Cardiac muscle cell (in vitro differentiated cells and primary cell): ENCODE measurements around the gene CRADD. TPM values are rescaled to one million over a fixed set of nuclear protein-coding genes. Genes with fewer than 3 reads are reported as not detected.
A peak's percentile ranks its signal among the peaks of the same experiment; 100 is the strongest.
"Not testable (repeated sequence)": the region's sequence is repeated elsewhere in the genome, so short reads cannot be mapped to it uniquely, and the experiment has no call there.

ENCODE experiments used
- DNase-seq, 2 donors: peaks; one replicate each; pipeline versions ENCODE4 v3.0.0 to v3.0.0-alpha.2; 2010 to 2017; ENCODE audit warnings: low read depth in 1 of 2, low spot score in 1 of 2
- H3K27ac ChIP-seq: fragments of 200-600 bp; sonication (generic); 2 replicates; pipeline ENCODE4 v1.5.1; 2016
- H3K27me3 ChIP-seq: fragments of 200-600 bp; sonication (generic); 2 replicates; pipeline ENCODE4 v1.6.0; 2016; ENCODE audit warnings: control low read depth
- H3K36me3 ChIP-seq: fragments of 200-600 bp; sonication (generic); 2 replicates; pipeline ENCODE4 v1.5.1; 2016; ENCODE audit warnings: control low read depth
- H3K4me1 ChIP-seq: fragments of 200-600 bp; sonication (generic); 2 replicates; pipeline ENCODE4 v1.8.1; 2017; ENCODE audit warnings: low read depth, mild to moderate bottlenecking, mixed run types
- H3K4me3 ChIP-seq: fragments of 200-600 bp; sonication (generic); 2 replicates; pipeline ENCODE4 v1.5.1; 2016; ENCODE audit warnings: mild to moderate bottlenecking
- H3K9me3 ChIP-seq: fragments of 200-600 bp; sonication (generic); 2 replicates; pipeline ENCODE4 v1.5.1; 2017; ENCODE audit warnings: low read depth, mild to moderate bottlenecking, control low read depth
- polyA plus RNA-seq: library from polyadenylated mRNA; unstranded; fragments of >200 nt; fragmentation: Nextera tagmentation; extraction: Ambion mirVana; gene quantifications from 2 replicates; pipeline ENCODE4 v1.2.1, GENCODE V29; 2016
- total RNA-seq: library from RNA; depleted of rRNA; stranded (reverse); fragments of >200 nt; gene quantifications from 2 replicates; pipeline ENCODE4 v1.2.3, GENCODE V29; 2016
- TF ChIP-seq, protein P1 (sequence below): IDR thresholded peaks from 2 replicates; pipeline ENCODE4 v1.5.1; 2012; ENCODE audit warnings: low read depth, mild to moderate bottlenecking, low read length

CRADD gene
- total and polyA plus RNA-seq, 2 experiments from 2014 or later: 13.8 to 37.9 TPM

DNA sequence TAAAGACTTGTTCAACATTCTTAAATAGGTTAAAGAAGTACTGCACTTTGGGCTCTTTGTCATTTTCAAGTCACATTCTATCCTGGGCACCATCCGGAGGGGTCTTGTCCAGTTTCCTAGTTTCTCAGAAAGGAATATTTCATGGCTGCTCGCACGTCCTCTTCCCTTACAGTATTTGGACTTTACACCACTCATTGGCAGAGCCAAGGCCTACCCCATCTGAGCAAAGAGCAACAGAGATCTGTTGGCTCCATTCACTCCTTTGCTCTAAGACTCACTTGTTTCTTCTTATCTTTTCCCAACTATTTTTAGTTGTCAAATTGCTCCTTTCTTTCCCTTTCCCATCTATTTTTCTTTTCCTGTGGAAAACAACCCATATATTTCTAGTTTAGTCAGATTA lies 118.2 kb downstream of the CRADD start:
- H3K4me3 ChIP-seq: no peak overlapping the region
- TF ChIP-seq, protein P1, sequence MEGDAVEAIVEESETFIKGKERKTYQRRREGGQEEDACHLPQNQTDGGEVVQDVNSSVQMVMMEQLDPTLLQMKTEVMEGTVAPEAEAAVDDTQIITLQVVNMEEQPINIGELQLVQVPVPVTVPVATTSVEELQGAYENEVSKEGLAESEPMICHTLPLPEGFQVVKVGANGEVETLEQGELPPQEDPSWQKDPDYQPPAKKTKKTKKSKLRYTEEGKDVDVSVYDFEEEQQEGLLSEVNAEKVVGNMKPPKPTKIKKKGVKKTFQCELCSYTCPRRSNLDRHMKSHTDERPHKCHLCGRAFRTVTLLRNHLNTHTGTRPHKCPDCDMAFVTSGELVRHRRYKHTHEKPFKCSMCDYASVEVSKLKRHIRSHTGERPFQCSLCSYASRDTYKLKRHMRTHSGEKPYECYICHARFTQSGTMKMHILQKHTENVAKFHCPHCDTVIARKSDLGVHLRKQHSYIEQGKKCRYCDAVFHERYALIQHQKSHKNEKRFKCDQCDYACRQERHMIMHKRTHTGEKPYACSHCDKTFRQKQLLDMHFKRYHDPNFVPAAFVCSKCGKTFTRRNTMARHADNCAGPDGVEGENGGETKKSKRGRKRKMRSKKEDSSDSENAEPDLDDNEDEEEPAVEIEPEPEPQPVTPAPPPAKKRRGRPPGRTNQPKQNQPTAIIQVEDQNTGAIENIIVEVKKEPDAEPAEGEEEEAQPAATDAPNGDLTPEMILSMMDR: no peak
- no peaks in the 10 kb centered on the region for H3K9me3 ChIP-seq
- no peak for DNase-seq
- H3K4me1 ChIP-seq: peaks cover 5% of the 10 kb centered on the region
- H3K27ac ChIP-seq: no peak overlapping the region
- no peaks in the 10 kb centered on the region for H3K27me3 ChIP-seq
- H3K36me3 ChIP-seq: no peaks in the 10 kb centered on the region

DNA sequence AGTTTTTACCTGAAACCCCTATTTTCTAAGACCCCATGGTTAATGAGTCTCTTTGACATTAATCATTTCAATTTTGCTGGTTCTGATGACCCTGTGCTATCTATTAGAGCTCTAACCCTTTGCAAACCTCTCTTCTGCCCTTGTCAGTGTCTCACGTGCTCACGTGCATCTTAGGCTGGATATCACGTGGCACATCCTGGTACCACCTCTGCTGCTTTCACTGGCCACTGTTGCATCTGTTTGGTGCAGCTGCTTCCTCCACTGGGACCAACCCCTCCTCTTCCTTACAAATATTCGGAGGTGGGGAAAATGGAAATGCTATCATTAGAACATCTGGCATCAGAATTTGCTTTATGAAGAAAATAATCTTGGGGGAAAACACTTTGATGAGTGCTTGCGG lies 119.6 kb downstream of the CRADD start:
- TF ChIP-seq, protein P1: no peak
- H3K27ac ChIP-seq: no peak overlapping the region
- no peaks in the 10 kb centered on the region for H3K9me3 ChIP-seq
- H3K36me3 ChIP-seq: no peaks in the 10 kb centered on the region
- DNase-seq: no peak
- H3K4me3 ChIP-seq: no peak overlapping the region
- peaks cover 5% of the 10 kb centered on the region for H3K4me1 ChIP-seq
- H3K27me3 ChIP-seq: no peaks in the 10 kb centered on the region

DNA sequence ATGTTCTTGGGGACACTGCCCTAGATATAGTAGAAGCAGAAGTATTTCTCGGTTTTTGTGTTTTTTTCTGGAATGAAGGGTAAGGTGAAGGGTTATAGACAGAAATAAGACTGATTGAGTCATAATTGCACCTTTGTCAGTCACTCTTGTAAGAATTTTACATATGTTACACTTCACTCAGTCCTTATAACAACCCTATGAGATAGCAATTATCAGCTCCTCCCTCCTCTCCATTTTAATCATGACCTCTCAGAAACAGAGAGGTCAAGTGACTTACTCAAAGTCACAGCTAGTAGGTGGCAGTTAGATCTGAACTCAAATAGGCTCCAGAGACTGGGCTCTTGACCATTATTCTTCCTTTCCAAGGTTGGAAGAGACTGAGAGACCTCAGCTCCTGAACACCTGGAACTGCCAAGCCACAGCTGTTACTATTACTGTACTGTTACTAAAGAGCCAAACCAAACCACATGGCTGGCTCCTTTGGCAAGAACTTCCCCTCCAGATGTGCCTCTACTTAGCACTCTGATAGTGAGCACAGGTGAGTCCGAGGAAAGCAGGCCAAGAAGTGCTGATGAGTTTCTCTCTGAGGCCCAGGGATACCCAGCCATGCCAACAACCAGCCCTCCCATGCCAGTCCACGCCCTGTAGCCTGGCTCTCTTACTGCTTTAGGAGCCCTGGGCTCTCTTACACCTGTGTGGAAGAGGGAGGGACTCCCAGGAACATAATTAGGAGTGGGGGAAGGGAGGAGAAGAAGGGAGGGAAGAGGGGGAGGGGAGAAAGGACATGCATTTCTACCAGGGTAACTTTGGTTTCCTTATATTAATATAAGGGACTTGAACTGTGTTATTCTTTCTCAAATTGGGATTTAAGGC lies 121.3 kb downstream of the CRADD start:
- H3K36me3 ChIP-seq: no peaks in the 10 kb centered on the region
- no peak overlapping the region for H3K27ac ChIP-seq
- H3K4me3 ChIP-seq: no peak overlapping the region
- no peaks in the 10 kb centered on the region for H3K9me3 ChIP-seq
- H3K4me1 ChIP-seq: peaks cover 7% of the 10 kb centered on the region
- H3K27me3 ChIP-seq: no peaks in the 10 kb centered on the region
- TF ChIP-seq, protein P1: no peak
- no peak for DNase-seq

DNA sequence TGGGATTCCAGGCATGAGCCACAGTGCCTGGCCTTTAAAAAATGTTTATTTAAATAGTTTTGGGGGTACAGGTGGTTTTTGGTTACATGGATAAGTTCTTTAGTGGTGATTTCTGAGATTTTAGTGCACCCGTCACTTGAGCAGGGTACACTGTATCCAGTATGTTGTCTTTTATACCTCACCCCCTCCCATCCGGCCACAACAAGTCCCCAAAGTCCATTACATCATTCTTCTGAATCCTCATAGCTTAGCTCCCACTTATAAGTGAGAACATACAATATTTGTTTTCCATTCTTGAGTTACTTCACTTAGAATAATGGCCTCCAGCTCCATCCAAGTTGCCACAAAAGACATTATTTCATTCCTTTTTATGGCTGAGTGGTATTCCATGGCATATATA lies 124.5 kb downstream of the CRADD start:
- H3K4me1 ChIP-seq, H3K27ac ChIP-seq, H3K9me3 ChIP-seq, H3K4me3 ChIP-seq, DNase-seq, H3K27me3 ChIP-seq, H3K36me3 ChIP-seq: not testable (repeated sequence)

DNA sequence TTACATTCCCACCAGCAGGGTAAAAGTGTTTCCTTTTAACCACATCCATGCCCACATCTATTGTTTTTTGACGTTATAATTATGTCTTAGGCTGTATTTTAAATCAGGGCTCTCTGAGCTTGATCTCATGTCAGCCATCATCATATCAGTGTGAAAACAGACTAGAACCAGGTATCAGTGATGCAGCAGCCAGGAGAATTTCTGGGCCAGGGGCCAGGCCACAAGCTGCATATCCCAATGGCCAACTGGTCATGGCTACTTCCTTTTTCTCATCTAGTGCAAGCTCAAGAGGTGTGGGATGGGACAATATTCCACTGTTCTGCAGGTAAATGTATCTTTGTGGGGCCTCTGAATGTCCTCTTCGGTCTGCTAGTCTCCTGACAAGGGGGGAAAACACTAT lies 125.1 kb downstream of the CRADD start:
- Histone ChIP-seq H3K9me3 (no peaks in the 10 kb centered on the region), H3K27ac (no peak overlapping the region), H3K4me3 (no peak overlapping the region), H3K36me3 (no peaks in the 10 kb centered on the region), H3K27me3 (no peaks in the 10 kb centered on the region), H3K4me1 (peaks cover 2% of the 10 kb centered on the region)
- TF ChIP-seq, protein P1: no peak
- peak in 1 of 2 donors; percentile 55 for DNase-seq

DNA sequence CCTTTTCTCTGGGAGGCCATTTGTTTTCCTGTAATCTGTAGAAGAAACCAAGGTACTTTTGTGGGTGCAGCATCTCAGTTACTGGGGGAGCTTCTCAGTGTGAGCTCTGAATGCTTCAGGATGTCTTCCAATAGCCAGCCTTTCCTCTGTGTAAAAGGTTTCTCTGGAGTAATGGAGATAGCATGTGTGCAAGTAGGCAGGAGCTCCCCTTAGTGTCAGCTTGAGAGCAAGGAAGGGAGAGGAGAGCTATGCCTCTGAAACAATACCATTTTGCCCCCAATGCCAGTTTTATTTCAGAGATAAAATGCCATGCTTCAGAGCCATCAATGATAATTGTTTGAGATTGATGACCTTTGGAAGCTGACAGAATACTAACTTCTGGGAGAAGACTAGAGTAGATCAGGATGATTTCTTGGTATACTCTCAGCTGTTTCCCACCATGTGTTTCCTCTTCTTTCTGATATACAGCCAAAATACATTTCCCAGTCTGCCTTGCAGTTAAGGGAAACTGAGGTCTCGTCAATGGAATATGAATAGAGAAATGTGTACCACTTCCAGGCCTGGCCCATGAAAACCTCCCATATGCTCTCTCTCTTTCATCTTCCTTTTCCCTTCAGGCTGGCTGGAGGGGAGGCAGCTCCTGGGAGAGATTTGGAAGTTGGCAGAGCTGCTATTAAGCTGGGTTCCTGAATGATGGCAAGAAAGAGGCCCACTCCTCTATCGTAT lies 125.7 kb downstream of the CRADD start:
- DNase-seq: peak; percentile 31 to 66
- H3K27ac ChIP-seq: no peak overlapping the region
- H3K4me1 ChIP-seq: peaks cover 2% of the 10 kb centered on the region
- no peaks in the 10 kb centered on the region for H3K36me3 ChIP-seq
- H3K27me3 ChIP-seq: no peaks in the 10 kb centered on the region
- H3K9me3 ChIP-seq: no peaks in the 10 kb centered on the region
- no peak overlapping the region for H3K4me3 ChIP-seq
- TF ChIP-seq, protein P1: peak; percentile 44
